Stomach (tissue), 9 donors: ENCODE results near the gene ADCY4. TPM values are rescaled to one million over a fixed set of nuclear protein-coding genes. Genes with fewer than 3 reads are reported as not detected.

Experiments used
- DNase-seq, 2 donors: peaks; one replicate each; pipeline versions ENCODE4 v3.0.0 to v3.0.0-alpha.2; 2013 to 2019
- H3K27ac ChIP-seq, 5 donors: fragments of 200-600 bp in 4 of 5; sonication (generic) in 4 of 5; one replicate each; pipeline ENCODE4 v1.5.1; 2013 to 2019; ENCODE audit warnings: mild to moderate bottlenecking in 1 of 5, moderate library complexity in 1 of 5
- H3K27me3 ChIP-seq, 3 donors: fragments of 200-600 bp; sonication (generic); one replicate each; pipeline ENCODE4 v1.5.1; 2017 to 2019; ENCODE audit warnings: mixed run types in 1 of 3
- H3K36me3 ChIP-seq, 4 donors: fragments of 200-600 bp; sonication (generic); 1 replicate in 3 of 4; 2 replicates in 1 of 4; pipeline ENCODE4 v1.5.1; 2016 to 2019
- H3K4me1 ChIP-seq, 4 donors: fragments of 200-600 bp; sonication (generic); one replicate each; pipeline ENCODE4 v1.5.1; 2016 to 2019
- H3K4me3 ChIP-seq, 4 donors: fragments of 200-600 bp; sonication (generic) in 3 of 4; one replicate each; pipeline ENCODE4 v1.5.1; 2016 to 2019; ENCODE audit warnings: mild to moderate bottlenecking in 1 of 4
- H3K9me3 ChIP-seq, 4 donors: fragments of 200-600 bp; sonication (generic); one replicate each; pipeline ENCODE4 v1.5.1; 2016 to 2019
- CTCF ChIP-seq, 7 experiments: fragments of 450-650 bp in 4 of 7; fragments of 200-600 bp in 3 of 7; sonication (generic) in 3 of 7; IDR thresholded peaks; one replicate each; pipeline ENCODE4 v1.5.1; 2016 to 2019; ENCODE audit warnings: antibody characterized with exemption in 7 of 7, control low read depth in 2 of 7, mild to moderate bottlenecking in 1 of 7
- EP300 ChIP-seq: sonication (generic); formaldehyde crosslinking; IDR thresholded peaks from one replicate; pipeline ENCODE4 v1.6.1; 2017; ENCODE audit warnings: antibody characterized with exemption
- POLR2A ChIP-seq, 4 donors: fragments of 450-650 bp; IDR thresholded peaks; one replicate each; pipeline ENCODE4 v1.6.1; 2016; ENCODE audit warnings: antibody characterized with exemption in 4 of 4, control low read depth in 2 of 4, mild to moderate bottlenecking in 1 of 4, moderate library complexity in 1 of 4
- POLR2AphosphoS5 ChIP-seq, 3 donors: sonication (generic); formaldehyde crosslinking; IDR thresholded peaks; one replicate each; pipeline ENCODE4 v1.6.1; 2016; ENCODE audit warnings: antibody characterized with exemption in 3 of 3
- WGBS, 5 donors: extraction: QIAGEN DNeasy Blood & Tissue Kit in 3 of 5; methylation state at CpG; one replicate each; pipeline versions ENCODE4 v1.1.5 to v1.1.7; 2013 to 2018; 5-methylcytosine and 5-hydroxymethylcytosine counted together
- intact Hi-C: fragments of 100-400 bp; cut with DNase I; formaldehyde crosslinking; loops from one replicate; pipeline ENCODE4 v1.15.1; 2023; ENCODE audit warnings: low total_unique reads
- polyA plus RNA-seq, 3 donors: library from polyadenylated mRNA; stranded (reverse); fragments of 200-250 nt; gene quantifications; one replicate each; pipeline ENCODE4 v1.2.3, GENCODE V29; 2013
- total RNA-seq, 5 donors: library from RNA; depleted of rRNA; stranded (reverse); fragments of >200 nt; gene quantifications; one replicate each; pipeline versions ENCODE4 v1.1.0 to v1.2.3, GENCODE V29; 2014 to 2016
- donor health status: healthy with polysubstance abuse.
- donor health status: Bipolar disorder and iron deficiency.
- donor health status: healthy.

The ADCY4 gene
- total and polyA plus RNA-seq, 8 donors, result 15.2 to 118 (median 25.8) TPM

GRCh38 chr14:24368212-24368561 lies 33.3 kb upstream of the ADCY4 start:
- Histone ChIP-seq H3K9me3 (no peaks in the 10 kb centered on the region), H3K4me1 (peaks cover 31 to 60% (median 51%) of the 10 kb centered on the region in 4 donors), H3K4me3 (peak overlapping the region; percentile 58 to 71 (median 64)), H3K27me3 (peaks cover 0 to 44% (median 0%) of the 10 kb centered on the region in 3 donors), H3K36me3 (peaks cover 0 to 10% (median 4%) of the 10 kb centered on the region in 4 donors), H3K27ac (peak overlapping the region; percentile 83 to 97 (median 92))
- TF ChIP-seq POLR2A (IDR thresholded peaks at IDR 0.05), result no peak
- TF ChIP-seq CTCF (IDR thresholded peaks at IDR 0.05), result no peak
- no peak for TF ChIP-seq POLR2AphosphoS5 (IDR thresholded peaks at IDR 0.05)
- 1 to 6% (median 2%) methylated on average over 12 to 15 of the region's 15 CpGs for WGBS, 5 donors
- DNase-seq, result no peak
- intact Hi-C loops, result loop anchor here (5.0 kb wide), 1 partner anchor 49 kb away; no protein-coding TSS in a partner anchor

- H3K4me1 ChIP-seq, result peaks cover 31 to 60% (median 51%) of the 10 kb centered on the region in 4 donors
Observed at GRCh38 chr14:24367514-24368211, 32.8 kb upstream of the ADCY4 start, which contains the start of gene NFATC4. Gene NFATC4 (plus strand): TSS chr14:24368184. CDS start chr14:24368341, 157 bp downstream.

GRCh38 chr14:24366721-24367513 lies 32.0 kb upstream of the ADCY4 start:
- Histone ChIP-seq H3K27me3 (peaks cover 0 to 44% (median 0%) of the 10 kb centered on the region in 3 donors), H3K27ac (peak overlapping the region; percentile 81 to 97 (median 92)), H3K36me3 (no peaks in the 10 kb centered on the region), H3K9me3 (no peaks in the 10 kb centered on the region), H3K4me1 (peaks cover 31 to 60% (median 51%) of the 10 kb centered on the region in 4 donors), H3K4me3 (peak overlapping the region; percentile 58 to 71 (median 64))
- DNase-seq, result peak; percentile 93 to 97
- WGBS, 5 donors, result 0 to 3% (median 2%) methylated on average over 16 to 40 of the region's 40 CpGs
- TF ChIP-seq POLR2AphosphoS5 (IDR thresholded peaks at IDR 0.05) (peak in 1 of 3 donors; percentile 30), CTCF (IDR thresholded peaks at IDR 0.05) (no peak), POLR2A (IDR thresholded peaks at IDR 0.05) (no peak), EP300 (peak; percentile 41)
- intact Hi-C loops, result loop anchor here (5.0 kb wide), 1 partner anchor 50 kb away; no protein-coding TSS in a partner anchor

More at GRCh38 chr14:24367514-24368211, 32.8 kb upstream of the ADCY4 start, which contains the start of gene NFATC4:
- WGBS, 5 donors, result 5 to 12% (median 6%) methylated on average over 21 of the region's 21 CpGs
- peak within 1 kb of the TSS; percentile 58 to 71 (median 64) for H3K4me3 ChIP-seq
- H3K36me3 ChIP-seq, result peaks cover 0 to 5% (median 2%) of the 10 kb centered on the region in 4 donors
- peak within 1 kb of the TSS; percentile 83 to 97 (median 92) for H3K27ac ChIP-seq
- peaks cover 0 to 44% (median 0%) of the 10 kb centered on the region in 3 donors for H3K27me3 ChIP-seq
- no peaks in the 10 kb centered on the region for H3K9me3 ChIP-seq
- intact Hi-C loops, result loop anchor here (5.0 kb wide), 1 partner anchor 50 kb away; no protein-coding TSS in a partner anchor
- peak; percentile 70 to 95 for DNase-seq
- TF ChIP-seq CTCF (IDR thresholded peaks at IDR 0.05) (no peak), POLR2A (IDR thresholded peaks at IDR 0.05) (no peak), POLR2AphosphoS5 (IDR thresholded peaks at IDR 0.05) (no peak), EP300 (no peak)

DNA sequence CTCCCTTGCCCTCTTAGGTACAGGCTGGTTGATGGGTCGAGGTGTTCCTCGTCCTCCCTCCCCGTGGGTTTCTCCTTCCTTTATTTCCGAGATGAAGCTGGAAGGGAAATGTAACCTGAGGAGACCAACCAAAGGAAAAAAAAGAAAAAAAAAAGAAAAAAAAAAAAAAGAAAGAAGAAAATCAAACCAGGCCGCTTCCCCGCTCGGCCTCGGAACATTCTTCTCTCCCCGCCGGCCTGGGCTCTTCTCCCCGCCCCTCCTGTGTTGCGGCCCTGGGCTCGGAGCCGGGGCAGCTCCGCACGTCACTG lies 31.5 kb upstream of the ADCY4 start:
- DNase-seq, result no peak
- Histone ChIP-seq H3K27me3 (peaks cover 0 to 44% (median 0%) of the 10 kb centered on the region in 3 donors), H3K9me3 (no peaks in the 10 kb centered on the region), H3K27ac (peak overlapping the region; percentile 81 to 97 (median 92)), H3K4me1 (peaks cover 31 to 60% (median 51%) of the 10 kb centered on the region in 4 donors), H3K4me3 (peak overlapping the region; percentile 58 to 71 (median 64)), H3K36me3 (no peaks in the 10 kb centered on the region)
- TF ChIP-seq POLR2A (IDR thresholded peaks at IDR 0.05), result no peak
- TF ChIP-seq EP300, result no peak
- peak; percentile 71 to 77 (median 73) for TF ChIP-seq POLR2AphosphoS5 (IDR thresholded peaks at IDR 0.05)
- TF ChIP-seq CTCF (IDR thresholded peaks at IDR 0.05), result no peak
- 1 to 4% (median 3%) methylated on average over 14 to 16 of the region's 16 CpGs for WGBS, 5 donors
- intact Hi-C loops, result loop anchor here (5.0 kb wide), 1 partner anchor 51 kb away; no protein-coding TSS in a partner anchor
